Spleen (tissue), 7 donors: ENCODE measurements around the gene KDM8.
A peak's percentile ranks its signal among the peaks of the same experiment; 100 is the strongest.

ENCODE experiments used
- POLR2A ChIP-seq, 3 donors: fragments of 450-650 bp; IDR thresholded peaks; one replicate each; pipeline ENCODE4 v1.5.1; 2017; ENCODE audit warnings: antibody characterized with exemption in 3 of 3, mild to moderate bottlenecking in 1 of 3
- POLR2AphosphoS5 ChIP-seq, 3 donors: sonication (generic); formaldehyde crosslinking; IDR thresholded peaks; one replicate each; pipeline ENCODE4 v1.5.1; 2017; ENCODE audit warnings: antibody characterized with exemption in 3 of 3
- TF ChIP-seq, protein P1 (sequence below), 11 experiments: fragments of 200-600 bp in 7 of 11; fragments of 450-650 bp in 4 of 11; sonication (generic) in 4 of 11; IDR thresholded peaks in 8 of 11; conservative IDR thresholded peaks in 3 of 11; 1 replicate in 7 of 11; 2 replicates in 4 of 11; pipeline versions ENCODE4 v1.4.0 to v1.8.0; 2016 to 2021; ENCODE audit warnings: antibody characterized with exemption in 11 of 11, inconsistent platforms in 4 of 11, mild to moderate bottlenecking in 1 of 11
- donor health status: DM: no; HTN: no; CAD: no; lungs with moderate emphysema.
- donor health status: DM: no; HTN: no; CAD: no.
- donor health status: DM: no; HTN: no; CAD: no.

DNA sequence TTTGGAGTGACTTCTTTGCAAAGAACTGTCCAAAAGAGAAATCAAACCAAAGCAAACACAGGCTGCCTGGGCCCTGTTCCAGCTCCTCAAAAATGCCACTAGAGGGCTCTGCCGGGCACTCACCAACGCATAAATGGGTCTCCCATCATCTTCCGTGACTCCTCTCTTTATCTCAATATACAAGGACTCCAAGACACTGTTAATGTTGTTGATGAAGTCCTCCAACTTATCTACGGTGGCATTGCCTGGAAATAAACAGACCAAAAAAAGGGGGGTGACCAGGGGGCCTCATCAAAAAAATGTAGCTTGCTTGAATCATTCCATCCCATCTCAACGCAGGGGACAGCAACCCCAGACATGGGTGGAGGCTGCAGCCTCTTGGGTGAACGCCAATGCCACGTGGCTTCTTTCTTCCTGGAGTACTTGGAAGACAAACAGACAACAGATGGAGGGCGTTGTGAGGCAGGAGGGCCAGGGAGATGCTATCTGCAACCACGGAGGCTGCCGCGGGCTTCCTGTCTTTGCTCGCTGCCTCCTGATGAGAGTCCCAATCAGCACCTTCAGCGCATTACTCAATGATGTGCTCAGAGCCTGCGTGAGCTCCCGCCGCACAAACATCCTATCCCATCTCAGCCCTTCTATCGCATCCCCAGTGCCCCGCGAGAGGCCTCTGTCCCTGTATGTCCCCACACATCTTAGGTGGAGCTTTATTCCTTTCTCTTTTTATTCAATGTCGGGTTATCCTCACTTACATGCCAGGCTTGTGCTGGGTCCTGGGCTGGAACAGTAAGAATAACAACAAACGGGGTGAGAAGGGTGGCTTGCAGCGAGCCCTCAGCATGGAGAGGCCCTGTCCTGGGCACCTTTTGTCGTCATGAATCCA lies 32.0 kb downstream of the KDM8 start:
- TF ChIP-seq, protein P1, sequence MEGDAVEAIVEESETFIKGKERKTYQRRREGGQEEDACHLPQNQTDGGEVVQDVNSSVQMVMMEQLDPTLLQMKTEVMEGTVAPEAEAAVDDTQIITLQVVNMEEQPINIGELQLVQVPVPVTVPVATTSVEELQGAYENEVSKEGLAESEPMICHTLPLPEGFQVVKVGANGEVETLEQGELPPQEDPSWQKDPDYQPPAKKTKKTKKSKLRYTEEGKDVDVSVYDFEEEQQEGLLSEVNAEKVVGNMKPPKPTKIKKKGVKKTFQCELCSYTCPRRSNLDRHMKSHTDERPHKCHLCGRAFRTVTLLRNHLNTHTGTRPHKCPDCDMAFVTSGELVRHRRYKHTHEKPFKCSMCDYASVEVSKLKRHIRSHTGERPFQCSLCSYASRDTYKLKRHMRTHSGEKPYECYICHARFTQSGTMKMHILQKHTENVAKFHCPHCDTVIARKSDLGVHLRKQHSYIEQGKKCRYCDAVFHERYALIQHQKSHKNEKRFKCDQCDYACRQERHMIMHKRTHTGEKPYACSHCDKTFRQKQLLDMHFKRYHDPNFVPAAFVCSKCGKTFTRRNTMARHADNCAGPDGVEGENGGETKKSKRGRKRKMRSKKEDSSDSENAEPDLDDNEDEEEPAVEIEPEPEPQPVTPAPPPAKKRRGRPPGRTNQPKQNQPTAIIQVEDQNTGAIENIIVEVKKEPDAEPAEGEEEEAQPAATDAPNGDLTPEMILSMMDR (IDR thresholded peaks at IDR 0.05 in 8 of 11, conservative IDR thresholded peaks at IDR 0.05 in 3 of 11): peak; percentile 63 to 93 (median 87)
- TF ChIP-seq POLR2A (IDR thresholded peaks at IDR 0.05) (no peak), POLR2AphosphoS5 (IDR thresholded peaks at IDR 0.05) (peak; percentile 55 to 81 (median 78))
